Body of pancreas (tissue), 4 donors: ENCODE results near the gene PSMD11.

Source experiments
- POLR2A ChIP-seq, 3 donors: fragments of 450-650 bp; IDR thresholded peaks; one replicate each; pipeline ENCODE4 v1.6.1; 2016; ENCODE audit warnings: antibody characterized with exemption in 3 of 3, mild to moderate bottlenecking in 2 of 3
- TF ChIP-seq, protein P1 (sequence below), 7 experiments: fragments of 450-650 bp in 4 of 7; fragments of 200-600 bp in 3 of 7; sonication (generic) in 3 of 7; IDR thresholded peaks; one replicate each; pipeline ENCODE4 v1.5.1; 2016 to 2019; ENCODE audit warnings: antibody characterized with exemption in 7 of 7

DNA sequence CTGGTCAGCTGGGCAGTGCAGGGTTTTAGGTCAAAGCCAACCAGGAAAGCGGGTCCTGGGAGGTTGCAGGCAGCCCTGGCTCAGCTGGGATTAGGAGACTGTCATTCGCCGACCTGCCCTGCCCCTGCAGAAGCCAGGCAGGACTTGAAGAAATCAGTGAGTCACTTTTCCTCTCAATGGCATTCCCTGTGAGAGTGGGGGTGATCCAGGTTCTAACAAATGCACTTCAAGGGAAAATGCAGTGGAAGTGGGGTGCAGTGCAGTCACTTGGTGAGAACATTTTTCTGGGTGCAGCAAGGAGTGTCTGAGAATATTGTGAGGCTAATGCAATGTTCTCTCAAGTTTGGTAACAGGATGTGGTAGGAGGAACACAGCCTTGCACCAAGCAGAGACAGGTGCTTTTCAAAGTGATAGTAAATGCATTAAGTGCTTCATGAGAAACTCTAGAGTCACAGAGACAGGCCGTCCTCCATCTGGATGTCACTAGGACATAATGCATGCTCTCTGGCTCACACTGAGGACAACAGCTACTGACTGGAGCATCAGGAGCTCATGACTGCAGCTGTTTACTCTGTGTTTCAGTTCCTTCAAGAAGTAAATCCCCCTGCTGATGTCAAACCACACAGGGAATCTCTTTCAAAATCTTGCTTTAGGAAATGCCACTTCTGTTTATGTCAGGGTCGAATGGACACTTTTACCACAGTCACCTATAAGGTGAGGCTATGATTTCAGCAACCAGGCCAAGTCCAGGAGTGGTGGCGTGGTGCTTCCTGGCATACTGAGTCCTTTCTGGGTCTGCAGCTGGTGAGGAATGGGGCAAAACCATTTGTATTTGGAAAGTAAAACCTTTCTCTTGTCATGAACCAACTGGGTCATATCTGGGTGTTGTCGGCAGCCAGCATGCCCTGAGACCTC is 59.2 kb downstream of the PSMD11 start:
- TF ChIP-seq, protein P1, sequence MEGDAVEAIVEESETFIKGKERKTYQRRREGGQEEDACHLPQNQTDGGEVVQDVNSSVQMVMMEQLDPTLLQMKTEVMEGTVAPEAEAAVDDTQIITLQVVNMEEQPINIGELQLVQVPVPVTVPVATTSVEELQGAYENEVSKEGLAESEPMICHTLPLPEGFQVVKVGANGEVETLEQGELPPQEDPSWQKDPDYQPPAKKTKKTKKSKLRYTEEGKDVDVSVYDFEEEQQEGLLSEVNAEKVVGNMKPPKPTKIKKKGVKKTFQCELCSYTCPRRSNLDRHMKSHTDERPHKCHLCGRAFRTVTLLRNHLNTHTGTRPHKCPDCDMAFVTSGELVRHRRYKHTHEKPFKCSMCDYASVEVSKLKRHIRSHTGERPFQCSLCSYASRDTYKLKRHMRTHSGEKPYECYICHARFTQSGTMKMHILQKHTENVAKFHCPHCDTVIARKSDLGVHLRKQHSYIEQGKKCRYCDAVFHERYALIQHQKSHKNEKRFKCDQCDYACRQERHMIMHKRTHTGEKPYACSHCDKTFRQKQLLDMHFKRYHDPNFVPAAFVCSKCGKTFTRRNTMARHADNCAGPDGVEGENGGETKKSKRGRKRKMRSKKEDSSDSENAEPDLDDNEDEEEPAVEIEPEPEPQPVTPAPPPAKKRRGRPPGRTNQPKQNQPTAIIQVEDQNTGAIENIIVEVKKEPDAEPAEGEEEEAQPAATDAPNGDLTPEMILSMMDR (IDR thresholded peaks at IDR 0.05): no peak
- no peak for TF ChIP-seq POLR2A (IDR thresholded peaks at IDR 0.05)
